Measurements from ENCODE around the gene DHCR24.
"Not testable (repeated sequence)": the region's sequence is repeated elsewhere in the genome, so short reads cannot be mapped to it uniquely, and the experiment has no call there.

Gene DHCR24

GRCh38 chr1:54885807-54886723, 930 bp downstream of the DHCR24 start:
- H3K36me3 ChIP-seq (ENCODE audit: control insufficient read depth in 1 of 2, insufficient read depth in 2 of 2, low read length in 2 of 2) = no peaks in the 10 kb centered on the region
- H3K9me3 ChIP-seq (ENCODE audit: control insufficient read depth in 1 of 2, low read length in 2 of 2) = no peaks in the 10 kb centered on the region
- peak overlapping the region; percentile 77 to 88 for H3K4me3 ChIP-seq (ENCODE audit: low read depth in 1 of 2, low read length in 2 of 2)
- no peak overlapping the region for H3K27ac ChIP-seq (ENCODE audit: low read length)
- no peaks in the 10 kb centered on the region for H3K27me3 ChIP-seq (ENCODE audit: low read depth, low read length)
- H3K4me1 ChIP-seq (ENCODE audit: control insufficient read depth in 1 of 2, insufficient read depth in 2 of 2, low read length in 2 of 2) = peaks cover 5 to 13% of the 10 kb centered on the region in 2 donors

GRCh38 chr1:54885237-54885679, 1.7 kb downstream of the DHCR24 start:
- Histone ChIP-seq H3K36me3 (ENCODE audit: control insufficient read depth in 1 of 2, insufficient read depth in 2 of 2, low read length in 2 of 2) (no peaks in the 10 kb centered on the region), H3K27ac (ENCODE audit: low read length) (no peak overlapping the region), H3K4me3 (ENCODE audit: low read depth in 1 of 2, low read length in 2 of 2) (no peak overlapping the region), H3K4me1 (ENCODE audit: control insufficient read depth in 1 of 2, insufficient read depth in 2 of 2, low read length in 2 of 2) (peaks cover 5 to 13% of the 10 kb centered on the region in 2 donors), H3K9me3 (ENCODE audit: control insufficient read depth in 1 of 2, low read length in 2 of 2) (no peaks in the 10 kb centered on the region), H3K27me3 (ENCODE audit: low read depth, low read length) (no peaks in the 10 kb centered on the region)

GRCh38 chr1:54884768-54885167, 2.2 kb downstream of the DHCR24 start:
- Histone ChIP-seq H3K4me3 (ENCODE audit: low read depth in 1 of 2, low read length in 2 of 2) (no peak overlapping the region), H3K4me1 (ENCODE audit: control insufficient read depth in 1 of 2, insufficient read depth in 2 of 2, low read length in 2 of 2) (peaks cover 5 to 13% of the 10 kb centered on the region in 2 donors), H3K9me3 (ENCODE audit: control insufficient read depth in 1 of 2, low read length in 2 of 2) (no peaks in the 10 kb centered on the region), H3K27ac (ENCODE audit: low read length) (no peak overlapping the region), H3K36me3 (ENCODE audit: control insufficient read depth in 1 of 2, insufficient read depth in 2 of 2, low read length in 2 of 2) (no peaks in the 10 kb centered on the region), H3K27me3 (ENCODE audit: low read depth, low read length) (no peaks in the 10 kb centered on the region)

- Histone ChIP-seq H3K4me3 (ENCODE audit: low read depth in 1 of 2, low read length in 2 of 2) (no peak overlapping the region), H3K9me3 (ENCODE audit: control insufficient read depth in 1 of 2, low read length in 2 of 2) (no peaks in the 10 kb centered on the region), H3K27me3 (ENCODE audit: low read depth, low read length) (no peaks in the 10 kb centered on the region), H3K36me3 (ENCODE audit: control insufficient read depth in 1 of 2, insufficient read depth in 2 of 2, low read length in 2 of 2) (no peaks in the 10 kb centered on the region), H3K27ac (ENCODE audit: low read length) (no peak overlapping the region), H3K4me1 (ENCODE audit: control insufficient read depth in 1 of 2, insufficient read depth in 2 of 2, low read length in 2 of 2) (peaks cover 5 to 13% of the 10 kb centered on the region in 2 donors)
These were observed 2.8 kb downstream of the DHCR24 start for GRCh38 chr1:54884135-54884586.

- Histone ChIP-seq H3K4me1 (ENCODE audit: control insufficient read depth in 1 of 2, insufficient read depth in 2 of 2, low read length in 2 of 2) (peaks cover 5 to 13% of the 10 kb centered on the region in 2 donors), H3K27me3 (ENCODE audit: low read depth, low read length) (no peaks in the 10 kb centered on the region), H3K27ac (ENCODE audit: low read length) (no peak overlapping the region), H3K4me3 (ENCODE audit: low read depth in 1 of 2, low read length in 2 of 2) (no peak overlapping the region), H3K36me3 (ENCODE audit: control insufficient read depth in 1 of 2, insufficient read depth in 2 of 2, low read length in 2 of 2) (no peaks in the 10 kb centered on the region), H3K9me3 (ENCODE audit: control insufficient read depth in 1 of 2, low read length in 2 of 2) (no peaks in the 10 kb centered on the region)
These were observed 3.5 kb downstream of the DHCR24 start for GRCh38 chr1:54883349-54884102.

- H3K27me3 ChIP-seq (ENCODE audit: low read depth, low read length) = no peaks in the 10 kb centered on the region
- H3K36me3 ChIP-seq (ENCODE audit: control insufficient read depth in 1 of 2, insufficient read depth in 2 of 2, low read length in 2 of 2) = no peaks in the 10 kb centered on the region
- H3K9me3 ChIP-seq (ENCODE audit: control insufficient read depth in 1 of 2, low read length in 2 of 2) = no peaks in the 10 kb centered on the region
- H3K4me1 ChIP-seq (ENCODE audit: control insufficient read depth in 1 of 2, insufficient read depth in 2 of 2, low read length in 2 of 2) = peaks cover under 1 to 10% of the 10 kb centered on the region in 2 donors
- H3K27ac ChIP-seq (ENCODE audit: low read length) = no peak overlapping the region
- no peak overlapping the region for H3K4me3 ChIP-seq (ENCODE audit: low read depth in 1 of 2, low read length in 2 of 2)
These were observed 4.5 kb downstream of the DHCR24 start for GRCh38 chr1:54882519-54882918.

- H3K27ac ChIP-seq (ENCODE audit: low read length); H3K4me3 ChIP-seq (ENCODE audit: low read depth in 1 of 2, low read length in 2 of 2); H3K27me3 ChIP-seq (ENCODE audit: low read depth, low read length); H3K9me3 ChIP-seq (ENCODE audit: control insufficient read depth in 1 of 2, low read length in 2 of 2); H3K36me3 ChIP-seq (ENCODE audit: control insufficient read depth in 1 of 2, insufficient read depth in 2 of 2, low read length in 2 of 2); H3K4me1 ChIP-seq (ENCODE audit: control insufficient read depth in 1 of 2, insufficient read depth in 2 of 2, low read length in 2 of 2): not testable (repeated sequence)
These were observed 5.4 kb downstream of the DHCR24 start for GRCh38 chr1:54881604-54882003.

GRCh38 chr1:54879872-54880271, 7.1 kb downstream of the DHCR24 start:
- peaks cover 0 to 1% of the 10 kb centered on the region in 2 donors for H3K36me3 ChIP-seq (ENCODE audit: control insufficient read depth in 1 of 2, insufficient read depth in 2 of 2, low read length in 2 of 2)
- H3K27me3 ChIP-seq (ENCODE audit: low read depth, low read length) = no peaks in the 10 kb centered on the region
- H3K4me3 ChIP-seq (ENCODE audit: low read depth in 1 of 2, low read length in 2 of 2) = no peak overlapping the region
- H3K4me1 ChIP-seq (ENCODE audit: control insufficient read depth in 1 of 2, insufficient read depth in 2 of 2, low read length in 2 of 2) = no peaks in the 10 kb centered on the region
- H3K27ac ChIP-seq (ENCODE audit: low read length) = no peak overlapping the region
- H3K9me3 ChIP-seq (ENCODE audit: control insufficient read depth in 1 of 2, low read length in 2 of 2) = no peaks in the 10 kb centered on the region

- H3K4me1 ChIP-seq (ENCODE audit: control insufficient read depth in 1 of 2, insufficient read depth in 2 of 2, low read length in 2 of 2) = no peaks in the 10 kb centered on the region
- H3K36me3 ChIP-seq (ENCODE audit: control insufficient read depth in 1 of 2, insufficient read depth in 2 of 2, low read length in 2 of 2) = peaks cover 0 to 9% of the 10 kb centered on the region in 2 donors
- no peaks in the 10 kb centered on the region for H3K9me3 ChIP-seq (ENCODE audit: control insufficient read depth in 1 of 2, low read length in 2 of 2)
- no peaks in the 10 kb centered on the region for H3K27me3 ChIP-seq (ENCODE audit: low read depth, low read length)
- no peak overlapping the region for H3K27ac ChIP-seq (ENCODE audit: low read length)
- H3K4me3 ChIP-seq (ENCODE audit: low read depth in 1 of 2, low read length in 2 of 2) = no peak overlapping the region
These were observed 10.2 kb downstream of the DHCR24 start for GRCh38 chr1:54876814-54877213.

- H3K4me3 ChIP-seq (ENCODE audit: low read depth in 1 of 2, low read length in 2 of 2) = no peak overlapping the region
- peaks cover 0 to 14% of the 10 kb centered on the region in 2 donors for H3K36me3 ChIP-seq (ENCODE audit: control insufficient read depth in 1 of 2, insufficient read depth in 2 of 2, low read length in 2 of 2)
- H3K27ac ChIP-seq (ENCODE audit: low read length) = no peak overlapping the region
These were observed 12.0 kb downstream of the DHCR24 start for GRCh38 chr1:54875000-54875399.

GRCh38 chr1:54874079-54874830, 12.7 kb downstream of the DHCR24 start:
- Histone ChIP-seq H3K27ac (ENCODE audit: low read length) (no peak overlapping the region), H3K4me1 (ENCODE audit: control insufficient read depth in 1 of 2, insufficient read depth in 2 of 2, low read length in 2 of 2) (no peaks in the 10 kb centered on the region), H3K36me3 (ENCODE audit: control insufficient read depth in 1 of 2, insufficient read depth in 2 of 2, low read length in 2 of 2) (peaks cover 0 to 14% of the 10 kb centered on the region in 2 donors), H3K27me3 (ENCODE audit: low read depth, low read length) (no peaks in the 10 kb centered on the region), H3K9me3 (ENCODE audit: control insufficient read depth in 1 of 2, low read length in 2 of 2) (no peaks in the 10 kb centered on the region), H3K4me3 (ENCODE audit: low read depth in 1 of 2, low read length in 2 of 2) (no peak overlapping the region)

More at GRCh38 chr1:54875000-54875399, 12.0 kb downstream of the DHCR24 start:
- no peaks in the 10 kb centered on the region for H3K4me1 ChIP-seq (ENCODE audit: control insufficient read depth in 1 of 2, insufficient read depth in 2 of 2, low read length in 2 of 2)
- no peaks in the 10 kb centered on the region for H3K27me3 ChIP-seq (ENCODE audit: low read depth, low read length)
- H3K9me3 ChIP-seq (ENCODE audit: control insufficient read depth in 1 of 2, low read length in 2 of 2) = no peaks in the 10 kb centered on the region

All from muscle layer of duodenum (tissue), 2 donors.